A673 (cell line): ENCODE data around the gene LRRC36. TPM values are rescaled to one million over a fixed set of nuclear protein-coding genes. Genes with fewer than 3 reads are reported as not detected.
A peak's percentile ranks its signal among the peaks of the same experiment; 100 is the strongest.

ENCODE experiments used
- BruUV-seq: library from RNA; stranded (reverse); fragments of 400-500 nt; replicated peaks from 2 replicates; lab custom pipeline; 2021; lab: Mats Ljungman, UMichigan
- CTCF ChIA-PET: fragments of 300-600 bp; sonication (Branson Sonifier 250); formaldehyde crosslinking; loops from one replicate; lab custom pipeline; 2022; ENCODE audit warnings: antibody characterized with exemption; lab: Charles Lee
- POLR2A ChIA-PET: fragments of 300-600 bp; sonication (Branson Sonifier 250); formaldehyde crosslinking; loops from one replicate; lab custom pipeline; 2022; ENCODE audit warnings: antibody characterized with exemption; ENCODE audit not compliant: low non-redundant PET; lab: Charles Lee
- DNase-seq: peaks from one replicate; pipeline ENCODE4 v3.0.0-alpha.2; 2015; ENCODE audit warnings: low spot score
- H3K27ac ChIP-seq: fragments of 200-600 bp; sonication (generic); 2 replicates; pipeline ENCODE4 v1.5.1; 2016; ENCODE audit warnings: mixed run types, low read depth, mild to moderate bottlenecking, mixed read lengths, antibody characterized with exemption, low read length; ENCODE audit not compliant: poor library complexity, severe bottlenecking
- H3K27me3 ChIP-seq: fragments of 200-600 bp; sonication (generic); replicated peaks from 2 replicates; pipeline ENCODE4 v1.6.1; 2017; ENCODE audit warnings: mixed run types, low read depth, mild to moderate bottlenecking, mixed read lengths, antibody characterized with exemption, low read length; ENCODE audit not compliant: insufficient read depth, poor library complexity
- H3K36me3 ChIP-seq: fragments of 200-600 bp; sonication (generic); 2 replicates; pipeline ENCODE4 v1.6.1; 2016; ENCODE audit warnings: mixed run types, mild to moderate bottlenecking, mixed read lengths, antibody characterized with exemption, low read length; ENCODE audit not compliant: insufficient read depth, poor library complexity, severe bottlenecking
- H3K4me1 ChIP-seq: fragments of 200-600 bp; sonication (generic); 2 replicates; pipeline ENCODE4 v1.6.1; 2017; ENCODE audit warnings: mixed run types, mild to moderate bottlenecking, mixed read lengths, antibody characterized with exemption, low read length; ENCODE audit not compliant: insufficient read depth, poor library complexity, severe bottlenecking
- H3K4me3 ChIP-seq: fragments of 200-600 bp; sonication (generic); 2 replicates; pipeline ENCODE4 v1.5.1; 2016; ENCODE audit warnings: low read depth, mixed run types, mild to moderate bottlenecking, mixed read lengths, low read length; ENCODE audit not compliant: poor library complexity, severe bottlenecking
- H3K9me3 ChIP-seq: fragments of 200-600 bp; sonication (generic); 2 replicates; pipeline ENCODE4 v1.6.1; 2016; ENCODE audit warnings: mixed run types, low read depth, mild to moderate bottlenecking, mixed read lengths, antibody characterized with exemption, low read length; ENCODE audit not compliant: poor library complexity, severe bottlenecking
- EZH2 ChIP-seq: fragments of 200-600 bp; sonication (generic); IDR thresholded peaks from 2 replicates; pipeline ENCODE4 v1.6.1; 2017; ENCODE audit warnings: borderline replicate concordance, low read depth, mild to moderate bottlenecking, mixed read lengths, antibody characterized with exemption, low read length; ENCODE audit not compliant: poor library complexity, severe bottlenecking
- intact Hi-C: fragments of 100-400 bp; cut with micrococcal nuclease; formaldehyde crosslinking; loops from one replicate; pipeline ENCODE4 v1.10.0; 2022; ENCODE audit not compliant: unreplicated experiment
- total RNA-seq: library from RNA; stranded (reverse); gene quantifications from 2 replicates; pipeline ENCODE4 v1.2.3, GENCODE V29; 2021
- TF ChIP-seq, protein P1 (sequence below): fragments of 300-800, 200-600 bp; sonication (generic); conservative IDR thresholded peaks from 2 replicates; pipeline ENCODE4 v1.5.1; 2017; ENCODE audit warnings: low read depth, mild to moderate bottlenecking, antibody characterized with exemption, low read length, moderate library complexity, mixed read lengths

LRRC36 gene
- total RNA-seq, 1 experiment from 2014 or later: not detected

- Histone ChIP-seq H3K4me1 (peaks cover 38% of the 10 kb centered on the region), H3K9me3 (no peaks in the 10 kb centered on the region), H3K27me3 (peaks cover 3% of the 10 kb centered on the region), H3K4me3 (no peak overlapping the region), H3K27ac (no peak overlapping the region), H3K36me3 (no peaks in the 10 kb centered on the region)
- no peak for TF ChIP-seq EZH2
- TF ChIP-seq, protein P1, sequence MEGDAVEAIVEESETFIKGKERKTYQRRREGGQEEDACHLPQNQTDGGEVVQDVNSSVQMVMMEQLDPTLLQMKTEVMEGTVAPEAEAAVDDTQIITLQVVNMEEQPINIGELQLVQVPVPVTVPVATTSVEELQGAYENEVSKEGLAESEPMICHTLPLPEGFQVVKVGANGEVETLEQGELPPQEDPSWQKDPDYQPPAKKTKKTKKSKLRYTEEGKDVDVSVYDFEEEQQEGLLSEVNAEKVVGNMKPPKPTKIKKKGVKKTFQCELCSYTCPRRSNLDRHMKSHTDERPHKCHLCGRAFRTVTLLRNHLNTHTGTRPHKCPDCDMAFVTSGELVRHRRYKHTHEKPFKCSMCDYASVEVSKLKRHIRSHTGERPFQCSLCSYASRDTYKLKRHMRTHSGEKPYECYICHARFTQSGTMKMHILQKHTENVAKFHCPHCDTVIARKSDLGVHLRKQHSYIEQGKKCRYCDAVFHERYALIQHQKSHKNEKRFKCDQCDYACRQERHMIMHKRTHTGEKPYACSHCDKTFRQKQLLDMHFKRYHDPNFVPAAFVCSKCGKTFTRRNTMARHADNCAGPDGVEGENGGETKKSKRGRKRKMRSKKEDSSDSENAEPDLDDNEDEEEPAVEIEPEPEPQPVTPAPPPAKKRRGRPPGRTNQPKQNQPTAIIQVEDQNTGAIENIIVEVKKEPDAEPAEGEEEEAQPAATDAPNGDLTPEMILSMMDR: no peak
- ChIA-PET CTCF (no interaction called here), POLR2A (no interaction called here)
- no TSS peak for BruUV-seq
- intact Hi-C loops: loop anchor here (5.0 kb wide), 1 partner anchor 41 kb away; no protein-coding TSS in a partner anchor
- no peak for DNase-seq
Observed at GRCh38 chr16:67426022-67426421, 99.4 kb downstream of the LRRC36 start.

GRCh38 chr16:67426950-67427349, 100.3 kb downstream of the LRRC36 start:
- no peak overlapping the region for H3K27ac ChIP-seq
- DNase-seq: no peak
- no peaks in the 10 kb centered on the region for H3K9me3 ChIP-seq
- POLR2A ChIA-PET: interaction anchor here (0.6 kb wide), 1 partner anchor 9 kb away, joined by 5 read pairs; no protein-coding TSS in a partner anchor
- TF ChIP-seq, protein P1: no peak
- TF ChIP-seq EZH2: no peak
- BruUV-seq: no TSS peak
- peaks cover 3% of the 10 kb centered on the region for H3K27me3 ChIP-seq
- H3K4me1 ChIP-seq: peaks cover 38% of the 10 kb centered on the region
- intact Hi-C loops: loop anchor here (5.0 kb wide), 1 partner anchor 40 kb away; no protein-coding TSS in a partner anchor
- CTCF ChIA-PET: interaction anchor here (0.6 kb wide), 1 partner anchor 180 kb away, joined by 4 read pairs; the partner anchor contains the start of gene FHOD1
- H3K4me3 ChIP-seq: no peak overlapping the region
- H3K36me3 ChIP-seq: no peaks in the 10 kb centered on the region

DNA sequence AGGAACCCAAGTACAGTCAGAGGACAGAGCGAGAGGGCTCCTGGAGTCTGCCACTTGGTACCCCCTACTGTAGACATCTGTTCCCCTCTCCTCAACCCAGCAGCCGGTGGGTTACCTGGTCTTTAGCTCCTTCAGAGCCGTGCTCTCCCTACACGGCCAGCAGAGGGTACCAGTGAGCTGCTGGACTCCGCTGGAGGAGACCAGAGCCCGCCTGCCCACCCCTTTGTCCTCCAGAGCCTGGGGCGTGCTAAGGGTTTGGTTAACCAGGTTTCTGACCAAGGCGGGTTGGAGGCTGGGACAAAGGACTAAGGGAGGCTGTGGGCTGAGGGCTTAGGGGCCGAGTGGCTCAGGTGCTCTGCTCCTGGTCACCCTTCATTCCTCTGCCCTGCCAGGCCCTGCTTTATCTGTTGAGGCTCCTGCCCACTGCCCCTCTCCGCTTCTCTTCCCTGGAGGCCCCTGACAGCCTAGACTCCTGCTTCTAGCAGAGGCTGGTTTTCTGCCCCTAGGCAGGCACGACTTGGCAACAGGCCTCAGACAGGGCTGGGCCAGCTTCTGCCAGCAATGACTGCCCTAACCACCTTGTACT, 101.6 kb downstream of the LRRC36 start:
- POLR2A ChIA-PET: interaction anchor here (0.6 kb wide), 1 partner anchor 298 kb away, joined by 3 read pairs; no protein-coding TSS in a partner anchor
- DNase-seq: peak; percentile 71
- peaks cover 3% of the 10 kb centered on the region for H3K27me3 ChIP-seq
- CTCF ChIA-PET: interaction anchor here (0.5 to 1.6 kb wide), 6 partner anchors 8 to 230 kb away, joined by 3 to 10 read pairs (median 4); no protein-coding TSS in a partner anchor
- peaks cover 29% of the 10 kb centered on the region for H3K4me1 ChIP-seq
- no peaks in the 10 kb centered on the region for H3K36me3 ChIP-seq
- BruUV-seq: no TSS peak
- H3K9me3 ChIP-seq: no peaks in the 10 kb centered on the region
- no peak overlapping the region for H3K4me3 ChIP-seq
- no peak overlapping the region for H3K27ac ChIP-seq
- intact Hi-C loops: loop anchor here (5.0 kb wide), 1 partner anchor 39 kb away; no protein-coding TSS in a partner anchor
- TF ChIP-seq EZH2: no peak
- TF ChIP-seq, protein P1: peak; percentile 87
